ENCODE data around the gene ASB15. TPM values are rescaled to one million over a fixed set of nuclear protein-coding genes. Genes with fewer than 3 reads are reported as not detected.

The ASB15 gene
- polyA plus RNA-seq, 4 donors = 0.01 to 0.12 TPM; not detected in 2

DNA sequence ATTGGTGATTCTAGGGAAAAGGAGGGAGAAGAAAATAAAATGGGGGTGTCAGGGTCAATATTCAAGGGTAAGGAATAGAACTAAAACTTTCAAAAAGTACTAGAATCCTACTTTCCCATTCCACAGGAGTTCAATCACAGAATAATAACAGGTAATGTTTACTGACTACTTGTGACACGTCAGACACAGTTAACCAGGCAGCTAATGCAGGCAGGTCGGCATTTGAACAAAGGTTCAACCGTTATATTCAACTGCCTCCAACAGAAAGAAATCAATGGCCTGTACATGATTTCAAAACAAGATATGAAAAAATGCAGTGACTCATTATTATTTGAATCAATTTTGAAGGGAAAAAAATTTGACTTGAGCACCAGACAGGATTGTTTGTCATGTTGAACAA, 3.1 kb downstream of the ASB15 start:
- no peak overlapping the region for H3K27ac ChIP-seq (ENCODE audit: low read depth in 1 of 3, low read length in 2 of 3)
- DNase-seq = no peak
- 27 to 36% (median 28%) methylated on average over 3 of the region's 3 CpGs for WGBS, 3 donors

DNA sequence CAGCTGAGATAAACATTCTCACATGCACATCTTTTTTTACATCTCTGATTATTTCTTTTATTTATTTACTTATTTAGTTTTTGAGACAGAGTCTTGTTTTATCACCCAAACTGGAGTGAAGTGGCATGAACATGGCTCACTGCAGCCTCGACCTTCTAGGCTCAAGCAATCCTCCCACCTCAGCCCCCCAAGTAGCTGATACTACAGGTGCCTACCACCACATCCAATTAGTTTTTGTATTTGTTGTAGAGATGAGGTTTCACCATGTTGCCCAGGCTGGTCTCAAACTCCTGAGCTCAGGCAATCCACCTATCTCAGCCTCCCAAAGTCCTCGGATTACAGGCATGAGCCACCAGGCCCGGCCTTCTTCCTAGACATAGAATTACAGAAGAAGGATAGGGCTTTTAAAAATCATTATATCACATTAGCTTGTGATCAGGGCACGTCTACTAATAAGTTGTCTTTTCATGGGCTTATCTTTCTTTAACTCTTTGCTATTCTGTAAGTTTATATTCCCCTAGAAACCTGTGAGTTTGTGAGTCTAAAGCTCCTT, 5.9 kb downstream of the ASB15 start:
- FAIRE-seq = no peak
- Histone ChIP-seq H3K4me3 (ENCODE audit: low read depth in 1 of 3, low read length in 3 of 3) (no peak overlapping the region), H3K9me3 (ENCODE audit: control insufficient read depth in 2 of 2, insufficient read depth in 1 of 2, low read depth in 1 of 2, low read length in 1 of 2) (no peaks in the 10 kb centered on the region), H3K27ac (ENCODE audit: low read depth in 1 of 3, low read length in 2 of 3) (no peak overlapping the region), H3K4me1 (ENCODE audit: control insufficient read depth in 3 of 3, insufficient read depth in 2 of 3, low read depth in 1 of 3, low read length in 2 of 3) (no peaks in the 10 kb centered on the region), H3K27me3 (ENCODE audit: control insufficient read depth in 3 of 3, insufficient read depth in 3 of 3, low read length in 3 of 3) (peaks cover 0 to 2% (median 0%) of the 10 kb centered on the region in 3 donors), H3K36me3 (ENCODE audit: control insufficient read depth in 3 of 3, insufficient read depth in 2 of 3, low read depth in 1 of 3, low read length in 3 of 3) (no peaks in the 10 kb centered on the region)
- no peak for DNase-seq
- WGBS, 3 donors = 52 to 71% (median 62%) methylated on average over 4 of the region's 4 CpGs

More for the DNA sequence above, 3.1 kb downstream of the ASB15 start:
- no peak for FAIRE-seq
- Histone ChIP-seq H3K27me3 (ENCODE audit: control insufficient read depth in 3 of 3, insufficient read depth in 3 of 3, low read length in 3 of 3) (peaks cover 0 to 2% (median 0%) of the 10 kb centered on the region in 3 donors), H3K36me3 (ENCODE audit: control insufficient read depth in 3 of 3, insufficient read depth in 2 of 3, low read depth in 1 of 3, low read length in 3 of 3) (no peaks in the 10 kb centered on the region), H3K9me3 (ENCODE audit: control insufficient read depth in 2 of 2, insufficient read depth in 1 of 2, low read depth in 1 of 2, low read length in 1 of 2) (no peaks in the 10 kb centered on the region), H3K4me3 (ENCODE audit: low read depth in 1 of 3, low read length in 3 of 3) (no peak overlapping the region), H3K4me1 (ENCODE audit: control insufficient read depth in 3 of 3, insufficient read depth in 2 of 3, low read depth in 1 of 3, low read length in 2 of 3) (no peaks in the 10 kb centered on the region)

DNA sequence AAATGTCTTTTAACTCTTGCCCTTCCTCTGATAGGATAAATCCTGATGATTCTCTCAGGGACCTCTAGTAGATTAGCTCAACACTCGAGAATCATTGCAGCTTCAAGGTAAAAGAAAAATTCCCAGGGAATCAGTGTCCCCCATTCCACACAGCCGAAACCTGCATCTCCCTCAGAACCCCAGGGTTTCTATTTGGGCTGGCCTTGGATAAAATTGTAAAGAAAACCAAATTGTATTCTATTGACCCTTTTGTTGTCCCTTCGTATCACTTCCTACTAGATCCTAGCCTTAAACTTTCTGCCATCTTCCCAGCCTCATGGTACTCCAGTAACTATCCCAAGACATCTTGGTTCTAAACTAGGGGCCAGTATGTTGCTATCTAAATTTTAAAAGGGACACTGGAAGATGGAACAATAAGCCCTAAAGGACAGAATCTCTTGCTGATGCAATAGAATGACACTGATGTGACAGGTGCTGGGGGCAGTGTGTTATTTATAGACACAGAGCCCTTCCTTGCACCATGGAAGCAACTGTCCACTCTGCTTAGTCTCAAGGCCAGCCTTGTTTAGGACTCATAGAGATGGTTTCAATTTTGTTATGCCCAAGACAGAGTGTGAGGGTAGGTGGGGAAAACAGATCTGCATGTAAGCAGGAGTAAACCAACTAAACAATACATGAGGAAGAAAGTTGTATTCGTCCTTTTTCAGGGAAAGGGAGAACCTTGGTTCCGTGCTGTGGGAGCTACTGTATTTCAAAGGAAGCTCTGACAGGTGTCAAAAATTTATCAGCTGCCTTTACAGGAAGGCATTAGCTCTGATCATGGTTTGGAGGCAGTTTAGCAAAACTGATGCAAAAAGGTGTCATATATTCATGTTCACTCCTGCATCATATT, 7.6 kb downstream of the ASB15 start:
- Histone ChIP-seq H3K4me1 (ENCODE audit: control insufficient read depth in 3 of 3, insufficient read depth in 2 of 3, low read depth in 1 of 3, low read length in 2 of 3) (no peaks in the 10 kb centered on the region), H3K36me3 (ENCODE audit: control insufficient read depth in 3 of 3, insufficient read depth in 2 of 3, low read depth in 1 of 3, low read length in 3 of 3) (no peaks in the 10 kb centered on the region), H3K4me3 (ENCODE audit: low read depth in 1 of 3, low read length in 3 of 3) (no peak overlapping the region), H3K27ac (ENCODE audit: low read depth in 1 of 3, low read length in 2 of 3) (no peak overlapping the region), H3K9me3 (ENCODE audit: control insufficient read depth in 2 of 2, insufficient read depth in 1 of 2, low read depth in 1 of 2, low read length in 1 of 2) (no peaks in the 10 kb centered on the region), H3K27me3 (ENCODE audit: control insufficient read depth in 3 of 3, insufficient read depth in 3 of 3, low read length in 3 of 3) (peaks cover 0 to 2% (median 0%) of the 10 kb centered on the region in 3 donors)
- WGBS, 3 donors = 69 to 78% (median 77%) methylated on average over 5 of the region's 5 CpGs
- no peak for FAIRE-seq
- no peak for DNase-seq

DNA sequence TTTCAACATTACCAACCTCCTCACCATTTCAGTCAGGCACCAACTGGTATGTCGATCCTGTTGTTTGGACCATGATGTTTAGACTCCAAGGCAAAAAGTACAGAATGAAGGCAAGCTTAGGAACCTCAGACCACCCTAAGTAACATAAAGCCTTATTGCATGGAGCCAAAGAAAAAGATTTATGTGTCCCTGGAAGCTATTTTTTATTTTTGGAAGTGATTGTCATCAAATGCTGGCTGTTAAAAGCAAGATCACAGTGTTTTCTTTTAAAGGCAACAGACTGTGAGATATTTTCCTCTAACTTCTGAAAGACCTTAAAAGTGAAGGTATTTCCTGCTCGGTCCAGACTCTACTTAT, 8.2 kb downstream of the ASB15 start:
- Histone ChIP-seq H3K4me3 (ENCODE audit: low read depth in 1 of 3, low read length in 3 of 3) (no peak overlapping the region), H3K36me3 (ENCODE audit: control insufficient read depth in 3 of 3, insufficient read depth in 2 of 3, low read depth in 1 of 3, low read length in 3 of 3) (no peaks in the 10 kb centered on the region), H3K27ac (ENCODE audit: low read depth in 1 of 3, low read length in 2 of 3) (no peak overlapping the region), H3K4me1 (ENCODE audit: control insufficient read depth in 3 of 3, insufficient read depth in 2 of 3, low read depth in 1 of 3, low read length in 2 of 3) (no peaks in the 10 kb centered on the region), H3K27me3 (ENCODE audit: control insufficient read depth in 3 of 3, insufficient read depth in 3 of 3, low read length in 3 of 3) (peaks cover 0 to 2% (median 0%) of the 10 kb centered on the region in 3 donors), H3K9me3 (ENCODE audit: control insufficient read depth in 2 of 2, insufficient read depth in 1 of 2, low read depth in 1 of 2, low read length in 1 of 2) (no peaks in the 10 kb centered on the region)
- DNase-seq = no peak
- no peak for FAIRE-seq
- WGBS, 3 donors = 77 to 90% (median 79%) methylated on average over 2 of the region's 2 CpGs

DNA sequence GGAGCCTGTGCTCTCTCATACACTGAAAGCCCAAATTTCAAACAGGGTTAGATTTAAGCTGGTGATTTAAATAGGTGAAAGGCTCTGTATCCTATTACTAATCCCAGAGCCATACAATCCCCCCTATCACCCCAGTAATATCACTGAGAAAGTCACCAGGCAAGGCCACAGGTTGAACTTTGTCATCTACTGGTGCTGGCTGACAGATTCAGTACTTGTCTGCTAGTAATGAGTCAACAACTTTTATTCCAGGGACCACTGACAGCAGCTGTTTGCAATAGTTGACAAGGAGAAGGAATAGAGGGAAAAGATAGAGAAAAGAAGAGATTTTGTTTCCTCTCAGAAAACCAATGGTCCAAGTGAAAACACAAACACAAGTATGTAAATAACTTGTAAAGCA, 10.4 kb downstream of the ASB15 start:
- FAIRE-seq = no peak
- H3K4me3 ChIP-seq (ENCODE audit: low read depth in 1 of 3, low read length in 3 of 3) = no peak overlapping the region
- H3K27me3 ChIP-seq (ENCODE audit: control insufficient read depth in 3 of 3, insufficient read depth in 3 of 3, low read length in 3 of 3) = peaks cover 0 to 2% (median 0%) of the 10 kb centered on the region in 3 donors
- H3K9me3 ChIP-seq (ENCODE audit: control insufficient read depth in 2 of 2, insufficient read depth in 1 of 2, low read depth in 1 of 2, low read length in 1 of 2) = no peaks in the 10 kb centered on the region
- H3K36me3 ChIP-seq (ENCODE audit: control insufficient read depth in 3 of 3, insufficient read depth in 2 of 3, low read depth in 1 of 3, low read length in 3 of 3) = no peaks in the 10 kb centered on the region
- H3K4me1 ChIP-seq (ENCODE audit: control insufficient read depth in 3 of 3, insufficient read depth in 2 of 3, low read depth in 1 of 3, low read length in 2 of 3) = no peaks in the 10 kb centered on the region
- peak in 1 of 2 donors; percentile 11 for DNase-seq
- no peak overlapping the region for H3K27ac ChIP-seq (ENCODE audit: low read depth in 1 of 3, low read length in 2 of 3)

DNA sequence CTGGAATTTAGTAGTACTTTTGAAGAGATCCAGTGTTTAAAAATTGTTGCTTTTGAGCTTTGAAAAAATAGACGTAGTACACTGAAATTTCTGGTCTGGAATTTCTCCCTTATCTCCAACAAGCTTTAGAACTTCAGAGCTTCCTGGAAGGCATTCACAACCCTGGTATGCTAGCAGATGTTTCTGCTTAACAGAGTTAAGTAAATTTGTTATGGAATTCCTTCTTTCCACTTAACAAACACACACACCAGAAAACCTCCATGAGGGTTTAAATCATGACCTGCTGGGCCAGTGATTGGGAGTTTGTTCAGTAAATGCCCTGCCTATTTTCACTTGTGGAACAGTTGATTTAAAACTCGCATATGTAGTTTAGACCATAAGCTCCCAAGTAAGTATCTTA, 13.7 kb downstream of the ASB15 start:
- H3K27me3 ChIP-seq (ENCODE audit: control insufficient read depth in 3 of 3, insufficient read depth in 3 of 3, low read length in 3 of 3) = no peaks in the 10 kb centered on the region
- H3K4me3 ChIP-seq (ENCODE audit: low read depth in 1 of 3, low read length in 3 of 3) = no peak overlapping the region
- FAIRE-seq (no peak), DNase-seq (no peak)
- no peak overlapping the region for H3K27ac ChIP-seq (ENCODE audit: low read depth in 1 of 3, low read length in 2 of 3)
- WGBS, 3 donors = 43 to 62% (median 54%) methylated on average over 2 of the region's 2 CpGs
- H3K9me3 ChIP-seq (ENCODE audit: control insufficient read depth in 2 of 2, insufficient read depth in 1 of 2, low read depth in 1 of 2, low read length in 1 of 2) = no peaks in the 10 kb centered on the region
- no peaks in the 10 kb centered on the region for H3K36me3 ChIP-seq (ENCODE audit: control insufficient read depth in 3 of 3, insufficient read depth in 2 of 3, low read depth in 1 of 3, low read length in 3 of 3)
- H3K4me1 ChIP-seq (ENCODE audit: control insufficient read depth in 3 of 3, insufficient read depth in 2 of 3, low read depth in 1 of 3, low read length in 2 of 3) = no peaks in the 10 kb centered on the region

DNA sequence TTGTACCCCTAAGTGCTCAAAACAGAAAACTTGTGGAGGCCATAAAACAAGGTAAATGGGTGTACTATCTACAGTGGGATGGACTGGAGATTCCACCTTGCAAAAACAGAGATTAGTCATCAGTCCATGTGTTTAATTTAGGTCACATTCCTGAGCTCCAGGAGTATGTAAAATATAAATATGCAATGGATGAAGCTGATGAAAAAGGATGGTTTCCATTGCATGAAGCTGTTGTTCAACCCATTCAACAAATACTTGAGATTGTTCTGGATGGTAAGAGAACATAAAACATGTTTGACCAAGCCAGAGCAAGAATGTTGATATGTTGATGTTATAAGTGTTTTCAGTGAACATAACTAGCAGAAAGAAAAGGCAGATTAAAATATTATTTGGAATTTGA, 14.6 kb downstream of the ASB15 start:
- H3K36me3 ChIP-seq (ENCODE audit: control insufficient read depth in 3 of 3, insufficient read depth in 2 of 3, low read depth in 1 of 3, low read length in 3 of 3) = no peaks in the 10 kb centered on the region
- H3K4me3 ChIP-seq (ENCODE audit: low read depth in 1 of 3, low read length in 3 of 3) = no peak overlapping the region
- DNase-seq (no peak), FAIRE-seq (no peak)
- H3K4me1 ChIP-seq (ENCODE audit: control insufficient read depth in 3 of 3, insufficient read depth in 2 of 3, low read depth in 1 of 3, low read length in 2 of 3) = no peaks in the 10 kb centered on the region
- no peak overlapping the region for H3K27ac ChIP-seq (ENCODE audit: low read depth in 1 of 3, low read length in 2 of 3)
- H3K9me3 ChIP-seq (ENCODE audit: control insufficient read depth in 2 of 2, insufficient read depth in 1 of 2, low read depth in 1 of 2, low read length in 1 of 2) = no peaks in the 10 kb centered on the region
- no peaks in the 10 kb centered on the region for H3K27me3 ChIP-seq (ENCODE audit: control insufficient read depth in 3 of 3, insufficient read depth in 3 of 3, low read length in 3 of 3)

DNA sequence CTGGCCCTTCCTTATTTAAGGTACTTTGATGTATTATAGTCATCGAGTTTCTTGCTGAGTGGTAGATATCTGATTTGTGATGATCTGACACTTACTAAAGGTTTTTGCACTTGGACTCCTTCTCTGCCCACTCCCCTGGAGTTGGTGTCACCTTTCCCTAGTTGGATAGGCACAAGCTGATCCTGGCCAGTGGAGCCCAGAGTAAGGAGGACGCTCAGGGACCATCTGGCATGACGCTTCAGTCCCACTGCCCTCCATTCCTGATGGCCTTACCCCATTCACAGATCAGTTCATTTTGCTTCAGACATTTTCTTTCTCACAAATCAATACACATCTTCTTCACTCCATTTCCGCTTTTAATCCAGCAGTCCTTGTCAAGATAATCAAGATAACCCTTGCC, 20.1 kb downstream of the ASB15 start:
- Histone ChIP-seq H3K36me3 (ENCODE audit: control insufficient read depth in 3 of 3, insufficient read depth in 2 of 3, low read depth in 1 of 3, low read length in 3 of 3) (no peaks in the 10 kb centered on the region), H3K4me1 (ENCODE audit: control insufficient read depth in 3 of 3, insufficient read depth in 2 of 3, low read depth in 1 of 3, low read length in 2 of 3) (no peaks in the 10 kb centered on the region), H3K27me3 (ENCODE audit: control insufficient read depth in 3 of 3, insufficient read depth in 3 of 3, low read length in 3 of 3) (no peaks in the 10 kb centered on the region), H3K27ac (ENCODE audit: low read depth in 1 of 3, low read length in 2 of 3) (no peak overlapping the region), H3K9me3 (ENCODE audit: control insufficient read depth in 2 of 2, insufficient read depth in 1 of 2, low read depth in 1 of 2, low read length in 1 of 2) (no peaks in the 10 kb centered on the region), H3K4me3 (ENCODE audit: low read depth in 1 of 3, low read length in 3 of 3) (no peak overlapping the region)
- no peak for DNase-seq
- 82 to 86% (median 84%) methylated on average over 4 of the region's 4 CpGs for WGBS, 3 donors
- no peak for FAIRE-seq
